ENCODE results near the gene ACTR3C. TPM values are rescaled to one million over a fixed set of nuclear protein-coding genes. Genes with fewer than 3 reads are reported as not detected.
A peak's percentile ranks its signal among the peaks of the same experiment; 100 is the strongest.

Gene ACTR3C
- total and polyA plus RNA-seq, 2 of the 13 experiments (the other 11 are each of a cell fraction or from before 2014, with no cell fraction given), result 3.8 to 7.5 TPM

- TF ChIP-seq ZNF407 (CRISPR knock-in tag; IDR thresholded peaks at IDR 0.05; ENCODE audit: not compliant biosample characterization), result no peak
- TF ChIP-seq, protein P1, sequence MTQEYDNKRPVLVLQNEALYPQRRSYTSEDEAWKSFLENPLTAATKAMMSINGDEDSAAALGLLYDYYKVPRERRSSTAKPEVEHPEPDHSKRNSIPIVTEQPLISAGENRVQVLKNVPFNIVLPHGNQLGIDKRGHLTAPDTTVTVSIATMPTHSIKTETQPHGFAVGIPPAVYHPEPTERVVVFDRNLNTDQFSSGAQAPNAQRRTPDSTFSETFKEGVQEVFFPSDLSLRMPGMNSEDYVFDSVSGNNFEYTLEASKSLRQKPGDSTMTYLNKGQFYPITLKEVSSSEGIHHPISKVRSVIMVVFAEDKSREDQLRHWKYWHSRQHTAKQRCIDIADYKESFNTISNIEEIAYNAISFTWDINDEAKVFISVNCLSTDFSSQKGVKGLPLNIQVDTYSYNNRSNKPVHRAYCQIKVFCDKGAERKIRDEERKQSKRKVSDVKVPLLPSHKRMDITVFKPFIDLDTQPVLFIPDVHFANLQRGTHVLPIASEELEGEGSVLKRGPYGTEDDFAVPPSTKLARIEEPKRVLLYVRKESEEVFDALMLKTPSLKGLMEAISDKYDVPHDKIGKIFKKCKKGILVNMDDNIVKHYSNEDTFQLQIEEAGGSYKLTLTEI (CRISPR knock-in tag; conservative IDR thresholded peaks at IDR 0.05), result no peak
- 0 out of 2 replicates have a peak, but pooled peaks have one; percentile 21 for TF ChIP-seq ESRRA (CRISPR knock-in tag; IDR thresholded peaks at IDR 0.05; ENCODE audit: low read depth)
- peak; percentile 49; the same call in 1 of the 2 replicates for TF ChIP-seq BRD4 (CRISPR knock-in tag; IDR thresholded peaks at IDR 0.05)
- no peak for TF ChIP-seq SAFB2 (CRISPR knock-in tag; IDR thresholded peaks at IDR 0.05; ENCODE audit: borderline replicate concordance, low read depth)
- TF ChIP-seq TCF7 (IDR thresholded peaks at IDR 0.05; ENCODE audit: low read depth), result no peak
- TF ChIP-seq SIN3B (IDR thresholded peaks at IDR 0.05; ENCODE audit: low read length), result no peak
- TF ChIP-seq NFYB (CRISPR knock-in tag; IDR thresholded peaks at IDR 0.05), result no peak
- TF ChIP-seq YY1 (IDR thresholded peaks at IDR 0.05; ENCODE audit: insufficient read depth, insufficient replicate concordance, low read depth, low read length), result no peak
- no peak for TF ChIP-seq ZNF256 (CRISPR knock-in tag; conservative IDR thresholded peaks at IDR 0.05)
- no peak for TF ChIP-seq MTA3 (CRISPR knock-in tag; IDR thresholded peaks at IDR 0.05)
- no peak for TF ChIP-seq ZNF251 (CRISPR knock-in tag; IDR thresholded peaks at IDR 0.05)
- TF ChIP-seq YEATS2 (CRISPR knock-in tag; IDR thresholded peaks at IDR 0.05; ENCODE audit: borderline replicate concordance), result no peak
- no peak for TF ChIP-seq RFX3 (CRISPR knock-in tag; IDR thresholded peaks at IDR 0.05)
- TF ChIP-seq AKNA (CRISPR knock-in tag; IDR thresholded peaks at IDR 0.05; ENCODE audit: borderline replicate concordance), result no peak
Observed at GRCh38 chr7:150340024-150340749, 16.8 kb upstream of the ACTR3C start (continued).

All from HepG2 (cell line).